Type B pancreatic cell (in vitro differentiated cells): ENCODE data around the gene MN1. TPM values are rescaled to one million over a fixed set of nuclear protein-coding genes. Genes with fewer than 3 reads are reported as not detected.

Experiments used
- DNase-seq: peaks from one replicate; pipeline ENCODE4 v3.0.0; 2021; ENCODE audit warnings: mixed read lengths; ENCODE audit not compliant: unreplicated experiment; ENCODE audit errors: extremely low spot score
- H3K27ac Mint-ChIP-seq: 2 replicates; pipeline ENCODE4 v1.8.0; 2021; ENCODE audit warnings: mild to moderate bottlenecking, mixed read lengths
- H3K27me3 Mint-ChIP-seq: 2 replicates; pipeline ENCODE4 v1.8.0; 2021; ENCODE audit warnings: mixed read lengths
- H3K36me3 Mint-ChIP-seq: 2 replicates; pipeline ENCODE4 v1.8.0; 2021; ENCODE audit warnings: mixed read lengths
- H3K4me1 Mint-ChIP-seq: one replicate; pipeline ENCODE4 v1.8.0; 2021; ENCODE audit warnings: mixed read lengths; ENCODE audit not compliant: unreplicated experiment
- H3K4me3 Mint-ChIP-seq: 2 replicates; pipeline ENCODE4 v1.8.0; 2021; ENCODE audit warnings: mild to moderate bottlenecking, mixed read lengths
- H3K9me3 Mint-ChIP-seq: 2 replicates; pipeline ENCODE4 v1.8.0; 2021; ENCODE audit warnings: mixed read lengths
- CTCF ChIP-seq: fragments of 200-600 bp; sonication (generic); conservative IDR thresholded peaks from 2 replicates; pipeline ENCODE4 v1.5.0; 2021; ENCODE audit warnings: antibody characterized with exemption, mild to moderate bottlenecking
- total RNA-seq: library from RNA; stranded (reverse); gene quantifications from 2 replicates; pipeline ENCODE4 v1.2.1, GENCODE V29; 2021; ENCODE audit warnings: low replicate concordance

MN1 gene
- total RNA-seq, 1 donor from 2014 or later = 17.0 TPM

DNA sequence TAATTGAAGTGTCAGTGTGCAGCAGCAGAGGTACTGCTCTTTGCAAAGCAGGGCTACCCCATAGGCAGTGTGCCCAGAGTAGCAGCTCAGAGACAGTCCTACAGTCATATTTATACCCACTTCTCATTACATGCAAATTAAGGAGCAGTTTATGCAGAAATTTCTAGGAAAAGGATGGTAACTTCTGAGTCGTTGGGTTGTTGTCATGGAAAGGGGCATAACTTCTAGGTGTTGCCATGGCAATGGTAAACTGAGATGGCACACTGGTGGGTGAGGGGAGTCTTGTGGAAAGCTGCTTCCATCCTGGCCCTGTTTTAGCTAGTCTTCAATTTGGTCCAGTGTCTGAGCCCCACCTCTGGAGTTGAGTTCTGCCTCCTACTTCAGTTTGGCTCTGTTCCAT lies 77.4 kb downstream of the MN1 start:
- Mint-ChIP-seq H3K4me1 (peaks cover 26% of the 10 kb centered on the region), H3K4me3 (no peak overlapping the region), H3K9me3 (peaks cover 14% of the 10 kb centered on the region), H3K27me3 (peaks cover 10% of the 10 kb centered on the region), H3K36me3 (no peaks in the 10 kb centered on the region), H3K27ac (no peak overlapping the region)
- no peak for DNase-seq
- TF ChIP-seq CTCF = no peak

DNA sequence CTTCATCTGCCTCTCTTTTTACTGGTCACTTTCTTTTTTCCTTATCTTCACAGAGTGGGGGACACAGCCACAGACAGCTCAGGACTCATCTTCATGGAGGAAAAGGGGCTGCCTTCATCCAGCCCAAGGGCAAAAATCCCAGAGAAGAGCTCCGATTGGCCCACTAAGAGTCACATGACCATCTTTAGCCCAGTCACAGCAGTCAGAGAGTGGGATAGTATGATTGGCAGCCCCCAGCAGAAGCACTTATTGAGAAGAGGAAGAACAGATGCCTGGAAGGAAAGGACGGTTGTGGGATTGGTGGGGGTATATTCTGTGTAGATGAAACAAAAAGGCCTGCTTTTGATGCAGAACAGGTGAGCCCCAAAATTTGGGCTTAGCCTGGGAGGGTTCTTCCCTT lies 77.8 kb downstream of the MN1 start:
- no peak overlapping the region for H3K27ac Mint-ChIP-seq
- no peak overlapping the region for H3K4me3 Mint-ChIP-seq
- H3K27me3 Mint-ChIP-seq = peaks cover 9% of the 10 kb centered on the region
- peaks cover 25% of the 10 kb centered on the region for H3K4me1 Mint-ChIP-seq
- peaks cover 14% of the 10 kb centered on the region for H3K9me3 Mint-ChIP-seq
- no peak for DNase-seq
- no peaks in the 10 kb centered on the region for H3K36me3 Mint-ChIP-seq
- TF ChIP-seq CTCF = no peak

- DNase-seq = no peak
- peak; percentile 16 for TF ChIP-seq CTCF
- H3K4me1 Mint-ChIP-seq = peaks cover 31% of the 10 kb centered on the region
- no peak overlapping the region for H3K4me3 Mint-ChIP-seq
- H3K27me3 Mint-ChIP-seq = peaks cover 9% of the 10 kb centered on the region
- peaks cover 14% of the 10 kb centered on the region for H3K9me3 Mint-ChIP-seq
- no peak overlapping the region for H3K27ac Mint-ChIP-seq
- no peaks in the 10 kb centered on the region for H3K36me3 Mint-ChIP-seq
These were observed 78.4 kb downstream of the MN1 start for GRCh38 chr22:27723158-27723557.

DNA sequence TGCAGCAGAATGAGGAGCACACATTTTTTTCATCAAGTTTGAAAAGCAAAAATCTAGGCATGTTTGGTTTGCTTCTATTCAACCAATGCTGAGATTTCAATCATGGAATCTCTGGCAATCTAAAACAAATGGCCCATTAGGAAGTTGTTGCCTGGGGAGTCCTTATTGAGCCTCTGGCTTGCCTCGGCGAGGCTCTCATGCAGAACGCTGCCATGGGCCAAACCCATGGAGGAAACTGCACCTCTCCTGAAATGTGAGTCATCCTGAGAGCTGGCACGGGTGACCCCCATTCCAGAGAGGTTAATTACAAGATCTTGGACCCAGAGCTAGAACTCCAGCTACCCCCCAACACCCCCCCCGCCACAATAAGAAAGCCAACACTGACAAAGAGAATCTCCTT lies 80.7 kb downstream of the MN1 start:
- Mint-ChIP-seq H3K27ac (no peak overlapping the region), H3K9me3 (peaks cover 17% of the 10 kb centered on the region), H3K27me3 (peaks cover 7% of the 10 kb centered on the region), H3K4me3 (no peak overlapping the region), H3K4me1 (peaks cover 18% of the 10 kb centered on the region), H3K36me3 (no peaks in the 10 kb centered on the region)
- TF ChIP-seq CTCF = no peak
- DNase-seq = no peak

DNA sequence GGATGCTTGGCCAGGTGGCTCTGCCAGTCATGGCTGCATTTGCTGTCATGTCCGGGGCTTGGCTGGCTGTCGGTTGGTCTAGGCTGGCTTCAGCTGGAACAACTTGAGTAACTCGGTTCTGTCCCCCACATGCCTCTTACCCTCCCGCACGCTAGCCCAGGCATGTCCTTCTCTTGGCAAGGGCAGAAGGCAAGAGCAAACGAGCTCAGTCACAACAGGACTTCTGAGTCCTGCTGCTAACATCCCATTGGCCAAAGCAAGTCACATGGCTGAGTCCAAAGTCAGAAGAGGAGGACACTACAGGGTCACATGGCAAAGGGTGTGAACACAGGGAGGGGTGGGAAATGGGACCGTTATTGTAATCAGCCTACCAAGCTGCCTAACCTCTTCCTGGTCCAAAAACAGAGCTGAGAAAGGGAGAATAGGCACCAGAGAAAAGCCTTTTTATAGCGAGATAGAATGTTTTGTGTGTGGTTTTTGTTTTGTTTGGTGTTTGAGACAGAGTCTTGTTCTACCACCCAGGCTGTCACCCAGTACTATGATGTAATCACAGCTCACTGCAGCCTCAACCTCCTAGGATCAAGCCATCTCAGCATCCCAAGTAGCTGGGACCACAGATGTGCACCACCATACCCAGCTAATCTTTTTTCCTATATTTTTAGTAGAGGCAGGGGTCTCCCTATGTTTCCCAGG lies 81.9 kb downstream of the MN1 start:
- DNase-seq = no peak
- peaks cover 18% of the 10 kb centered on the region for H3K4me1 Mint-ChIP-seq
- H3K27me3 Mint-ChIP-seq = peaks cover 7% of the 10 kb centered on the region
- peaks cover 12% of the 10 kb centered on the region for H3K9me3 Mint-ChIP-seq
- H3K4me3 Mint-ChIP-seq = peak overlapping the region; percentile 41
- no peak for TF ChIP-seq CTCF
- H3K36me3 Mint-ChIP-seq = no peaks in the 10 kb centered on the region
- H3K27ac Mint-ChIP-seq = peak overlapping the region; percentile 98

- H3K9me3 Mint-ChIP-seq = peaks cover 12% of the 10 kb centered on the region
- peaks cover 7% of the 10 kb centered on the region for H3K27me3 Mint-ChIP-seq
- no peaks in the 10 kb centered on the region for H3K36me3 Mint-ChIP-seq
- TF ChIP-seq CTCF = no peak
- peaks cover 20% of the 10 kb centered on the region for H3K4me1 Mint-ChIP-seq
- peak overlapping the region; percentile 98 for H3K27ac Mint-ChIP-seq
- DNase-seq = no peak
- H3K4me3 Mint-ChIP-seq = peak overlapping the region; percentile 54
These were observed 82.6 kb downstream of the MN1 start for GRCh38 chr22:27719036-27719347.
